Stimulated activated CD4-positive, alpha-beta T cell treated with anti-CD3 and anti-CD28 coated beads, Interleukin-1b, Interleukin-23, amount 100 ng/mL, for 24 hours (primary cell): ENCODE data around the gene FOCAD.
"Not testable (repeated sequence)": the region's sequence is repeated elsewhere in the genome, so short reads cannot be mapped to it uniquely, and the experiment has no call there.

Source experiments
- DNase-seq, 4 experiments: peaks; one replicate each; pipeline ENCODE4 v3.0.0-alpha.2; 2020; ENCODE audit warnings: low read depth in 4 of 4, low spot score in 1 of 4

FOCAD gene, protein sequence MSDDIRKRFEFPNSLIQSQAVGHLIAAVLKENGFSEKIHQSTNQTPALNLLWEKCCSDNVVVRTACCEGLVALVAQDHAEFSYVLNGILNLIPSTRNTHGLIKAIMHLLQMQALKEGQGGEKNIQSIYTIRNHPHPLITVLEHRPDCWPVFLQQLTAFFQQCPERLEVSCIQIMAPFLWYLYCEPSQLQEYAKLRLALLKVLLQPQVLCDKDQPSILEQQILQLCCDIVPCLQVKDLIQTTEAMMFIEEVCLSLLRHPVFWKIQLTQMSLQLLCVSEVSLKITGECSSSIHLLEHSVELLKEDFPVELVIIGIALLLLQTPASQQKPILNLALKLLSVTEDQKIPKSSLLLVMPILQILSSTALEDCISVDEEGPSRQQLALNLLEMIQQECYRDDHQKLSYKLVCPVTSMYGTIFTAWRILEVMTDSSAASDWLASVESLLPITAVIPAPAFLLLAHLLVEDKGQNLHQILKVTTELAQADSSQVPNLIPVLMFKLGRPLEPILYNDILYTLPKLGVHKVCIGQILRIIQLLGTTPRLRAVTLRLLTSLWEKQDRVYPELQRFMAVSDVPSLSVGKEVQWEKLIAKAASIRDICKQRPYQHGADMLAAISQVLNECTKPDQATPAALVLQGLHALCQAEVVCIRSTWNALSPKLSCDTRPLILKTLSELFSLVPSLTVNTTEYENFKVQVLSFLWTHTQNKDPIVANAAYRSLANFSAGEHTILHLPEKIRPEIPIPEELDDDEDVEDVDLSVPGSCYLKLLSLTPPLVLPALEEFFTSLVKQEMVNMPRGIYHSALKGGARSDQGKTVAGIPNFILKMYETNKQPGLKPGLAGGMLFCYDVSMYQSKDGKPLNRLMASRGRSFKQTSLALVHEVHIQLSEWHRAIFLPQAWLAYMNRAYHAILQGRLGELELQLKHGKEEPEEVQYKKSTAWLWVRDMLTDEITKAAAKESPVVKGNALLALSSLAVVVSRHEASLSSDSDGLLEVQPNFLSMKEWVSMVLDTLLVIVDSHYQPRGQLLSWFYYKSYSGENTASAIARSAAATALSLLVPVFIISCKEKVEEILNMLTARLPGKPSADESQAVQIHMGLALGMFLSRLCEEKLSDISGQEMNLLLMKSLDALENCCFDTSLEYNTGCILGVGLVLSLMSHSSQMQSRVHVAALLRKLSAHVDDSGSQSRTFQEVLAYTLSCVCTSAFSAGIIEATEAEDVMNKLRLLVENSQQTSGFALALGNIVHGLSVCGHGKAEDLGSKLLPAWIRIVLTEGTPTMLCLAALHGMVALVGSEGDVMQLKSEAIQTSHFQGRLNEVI (N-terminal part only)

DNA sequence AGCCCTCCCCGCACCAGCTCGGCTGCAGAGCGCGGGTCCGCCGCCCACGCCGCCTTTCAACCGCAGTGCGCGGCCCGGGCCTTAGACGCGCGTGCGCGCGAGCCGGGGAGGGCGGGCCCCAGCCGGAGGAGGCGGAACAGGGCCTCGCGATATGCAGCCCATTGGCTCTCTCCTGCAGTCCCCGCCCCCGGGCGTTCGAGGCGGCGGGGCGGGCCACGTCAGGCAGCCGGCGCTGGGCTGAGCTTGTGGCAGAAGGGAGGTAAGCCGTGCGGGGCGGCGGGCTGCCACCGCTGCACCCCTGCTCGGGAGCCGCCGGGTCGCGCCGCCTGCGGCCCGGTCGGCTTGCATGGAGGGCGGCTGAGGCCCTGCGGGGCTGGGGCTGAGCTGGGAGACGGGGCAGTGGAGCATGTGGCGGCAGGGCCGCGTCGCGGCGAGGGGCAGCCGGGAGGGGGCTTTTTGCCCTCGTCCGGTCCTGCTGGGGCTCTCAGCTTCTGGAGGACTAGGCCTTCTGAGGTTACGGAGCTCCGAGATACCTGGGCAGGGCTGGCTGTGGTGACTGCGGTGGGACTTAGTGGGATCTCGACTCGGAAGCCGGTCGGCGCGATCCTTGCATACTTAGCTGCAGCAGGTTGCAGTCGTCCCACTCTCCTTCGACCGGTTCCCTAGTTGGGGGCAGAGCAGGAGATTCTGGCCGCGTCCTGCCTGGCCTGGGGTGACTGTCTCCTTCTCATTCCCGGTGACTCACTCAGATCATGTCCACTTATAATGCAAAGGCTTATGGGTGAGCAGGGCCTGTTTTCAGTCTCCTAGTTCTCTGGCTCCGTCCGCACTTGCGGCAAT lies at the start of gene FOCAD:
Gene FOCAD (plus strand): TSS at position 225 of the 840 bp plus-strand sequence. CDS start 31,095 bp downstream, outside the sequence.
- DNase-seq = peak; percentile 84 to 94 (median 93)

DNA sequence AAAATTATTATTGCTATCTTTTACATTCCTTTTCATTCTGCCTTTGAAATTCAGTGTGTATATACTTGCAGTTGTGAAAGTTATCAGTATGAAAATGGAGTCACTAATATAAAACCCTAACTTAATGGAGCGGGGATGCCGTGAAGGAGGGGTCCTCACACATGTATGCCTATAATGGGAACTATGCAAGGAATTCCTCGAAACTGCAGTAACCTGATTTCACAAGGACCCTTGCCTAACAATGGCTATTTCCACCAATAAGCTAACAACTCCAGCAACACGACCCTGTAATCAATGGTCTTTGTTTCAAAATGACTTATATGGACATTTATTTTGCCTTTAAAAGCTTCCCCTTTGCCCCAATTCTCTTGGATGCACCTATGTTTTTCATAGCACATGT lies 49.2 kb upstream of the FOCAD start:
- no peak for DNase-seq

DNA sequence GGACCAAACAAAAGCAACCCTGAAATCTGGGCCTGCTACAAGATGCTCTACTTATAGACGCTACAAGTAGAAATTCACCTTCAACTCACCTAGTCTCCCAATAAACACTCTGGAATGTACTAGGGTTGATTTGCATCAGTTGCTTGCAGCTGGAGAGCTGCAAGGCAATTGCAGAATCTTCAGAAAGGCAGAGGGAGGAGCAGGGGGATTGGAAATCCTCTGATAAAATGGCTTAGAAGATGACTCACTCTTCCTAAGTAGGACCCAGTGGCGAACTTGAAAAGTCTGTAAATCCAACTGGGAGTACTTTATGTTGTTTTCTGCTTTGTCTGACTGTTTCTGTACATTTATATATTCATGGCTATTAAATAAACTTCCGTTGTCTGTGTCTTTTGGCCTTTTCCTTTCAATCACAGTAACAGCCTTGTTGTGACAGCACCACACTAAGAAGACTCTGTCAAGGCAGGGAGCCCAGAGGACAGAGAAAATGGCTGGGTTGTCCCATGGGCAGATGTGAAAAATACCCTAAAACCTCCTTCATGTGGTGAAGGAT lies 47.1 kb upstream of the FOCAD start:
- DNase-seq = no peak

DNA sequence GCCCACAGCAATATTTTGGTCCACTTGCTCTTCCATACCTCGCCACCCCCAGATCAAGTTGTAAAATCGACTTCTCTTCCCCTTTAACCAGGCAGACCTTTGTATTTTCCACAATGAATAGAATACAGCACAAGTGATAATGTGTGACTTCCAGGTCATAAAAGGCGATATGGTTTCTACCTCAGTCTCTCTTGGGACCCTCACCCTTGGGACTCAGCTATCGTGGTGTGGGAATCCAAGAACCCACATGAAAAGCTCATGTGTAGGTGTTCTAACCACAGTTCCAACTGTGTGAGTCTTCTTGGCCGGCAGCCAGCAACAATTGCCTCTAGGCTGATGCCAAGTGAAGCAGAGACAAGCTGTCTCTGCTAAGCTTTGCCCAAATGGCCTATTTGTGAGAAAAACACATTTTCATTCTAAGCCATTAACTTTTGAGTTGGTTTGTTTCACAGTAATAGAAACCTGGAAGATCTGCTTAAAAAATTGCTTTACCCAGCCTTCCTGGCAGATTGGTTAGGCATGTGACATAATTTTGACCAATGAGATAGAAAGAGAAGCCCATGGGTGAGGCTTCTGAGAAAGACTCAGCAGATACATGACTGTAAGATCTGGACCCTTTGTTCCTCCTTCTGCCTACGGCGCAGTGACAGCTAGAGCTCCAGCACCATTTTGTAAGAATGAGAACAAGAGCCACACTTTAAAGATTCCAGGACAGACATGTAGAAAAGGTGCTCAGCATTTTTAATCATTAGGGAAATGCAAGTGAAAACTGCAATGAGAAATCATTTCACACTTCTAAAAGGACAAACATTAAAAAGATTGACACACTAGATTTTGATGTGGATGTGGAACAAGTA lies 43.5 kb upstream of the FOCAD start:
- DNase-seq = peak; percentile 42 to 69 (median 56)

DNA sequence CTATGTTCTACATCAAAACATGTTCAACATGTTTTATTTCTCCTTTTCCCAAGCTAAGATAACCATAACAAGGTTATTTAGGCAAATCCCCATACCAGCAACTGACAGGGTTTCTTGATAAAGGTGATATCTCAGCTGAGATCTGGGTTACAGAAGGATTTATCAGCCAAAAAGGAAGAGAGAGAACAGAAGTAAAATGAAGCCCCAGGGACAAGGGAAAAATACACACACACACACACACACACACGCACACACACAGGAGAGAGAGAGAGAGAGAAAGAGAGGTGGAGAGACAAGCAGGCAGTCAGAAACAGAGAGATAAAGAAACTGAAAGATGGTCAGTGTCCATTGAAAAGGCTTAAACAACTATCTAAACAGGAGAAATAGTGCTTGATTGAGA lies 42.0 kb upstream of the FOCAD start:
- DNase-seq = no peak

DNA sequence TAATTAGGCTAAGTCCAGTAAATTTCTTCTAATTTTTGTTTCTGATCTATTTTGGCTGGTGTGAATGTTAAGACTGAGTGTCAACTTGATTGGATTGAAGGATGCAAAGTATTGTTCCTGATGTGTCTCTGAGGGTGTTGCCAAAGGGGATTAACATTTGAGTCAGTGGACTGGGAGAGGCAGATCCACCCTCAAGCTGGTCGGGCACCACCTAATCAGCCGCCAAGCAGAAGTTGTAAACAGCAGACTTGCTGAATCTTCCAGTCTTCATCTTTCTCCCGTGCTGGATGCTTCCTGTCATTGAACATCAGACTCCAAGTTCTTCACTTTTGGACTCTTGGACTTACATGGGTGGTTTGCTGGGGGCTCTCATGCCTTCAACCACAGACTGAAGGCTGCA lies 40.4 kb upstream of the FOCAD start:
- no peak for DNase-seq

DNA sequence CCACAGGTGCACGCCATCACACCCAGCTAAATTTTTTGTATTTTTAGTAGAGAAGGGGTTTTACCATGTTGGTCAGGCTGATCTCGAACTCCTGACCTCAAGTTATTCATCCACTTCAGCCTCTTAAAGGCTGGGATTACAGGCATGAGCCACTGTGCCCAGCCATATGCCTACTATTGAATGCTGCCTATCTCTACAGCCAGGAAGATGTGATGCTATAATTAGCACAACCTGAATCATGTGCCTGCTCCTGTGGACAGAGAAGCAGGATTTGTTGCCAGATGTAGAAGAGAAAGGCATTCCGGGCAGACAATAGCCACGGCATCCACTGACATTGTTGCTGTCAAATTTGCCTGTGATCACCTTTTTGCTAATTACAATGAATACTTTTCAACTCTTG lies 37.4 kb upstream of the FOCAD start:
- DNase-seq = no peak

DNA sequence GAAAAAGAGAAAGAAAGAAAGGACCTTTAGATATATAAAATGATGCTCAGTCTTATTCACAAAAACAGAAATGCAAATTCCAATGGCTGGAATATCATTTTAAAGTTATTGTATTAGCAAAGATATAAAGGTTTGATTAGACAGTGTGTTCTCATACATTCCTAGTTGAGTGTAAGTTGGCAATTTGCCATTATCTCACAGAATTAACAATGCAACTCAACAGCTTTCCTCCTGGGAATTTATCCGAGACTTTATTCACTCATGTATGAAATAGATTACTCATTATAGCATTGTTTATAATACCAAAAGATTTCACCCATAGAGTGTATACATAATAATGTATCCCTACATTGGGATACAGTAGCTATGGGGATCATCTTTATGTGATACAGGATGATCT lies 34.7 kb upstream of the FOCAD start:
- DNase-seq = no peak

DNA sequence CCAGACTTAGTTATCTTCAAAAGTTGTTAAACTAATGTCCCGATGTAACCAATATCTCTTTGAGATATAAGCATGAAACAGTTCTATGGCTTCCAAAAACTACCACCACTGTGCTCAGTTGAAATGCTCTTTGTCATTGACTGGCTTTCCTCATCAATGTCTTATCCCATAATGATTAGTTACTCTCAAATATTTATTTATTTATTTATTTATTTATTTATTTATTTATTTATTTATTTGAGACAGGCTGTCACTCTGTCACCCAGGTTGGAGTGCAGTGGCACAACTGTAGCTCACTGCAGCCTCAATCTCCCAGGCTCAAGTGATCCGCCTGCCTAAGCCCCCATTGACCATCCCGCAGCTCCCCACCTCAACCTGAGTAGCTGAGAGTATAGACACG lies 33.7 kb upstream of the FOCAD start:
- DNase-seq = no peak

DNA sequence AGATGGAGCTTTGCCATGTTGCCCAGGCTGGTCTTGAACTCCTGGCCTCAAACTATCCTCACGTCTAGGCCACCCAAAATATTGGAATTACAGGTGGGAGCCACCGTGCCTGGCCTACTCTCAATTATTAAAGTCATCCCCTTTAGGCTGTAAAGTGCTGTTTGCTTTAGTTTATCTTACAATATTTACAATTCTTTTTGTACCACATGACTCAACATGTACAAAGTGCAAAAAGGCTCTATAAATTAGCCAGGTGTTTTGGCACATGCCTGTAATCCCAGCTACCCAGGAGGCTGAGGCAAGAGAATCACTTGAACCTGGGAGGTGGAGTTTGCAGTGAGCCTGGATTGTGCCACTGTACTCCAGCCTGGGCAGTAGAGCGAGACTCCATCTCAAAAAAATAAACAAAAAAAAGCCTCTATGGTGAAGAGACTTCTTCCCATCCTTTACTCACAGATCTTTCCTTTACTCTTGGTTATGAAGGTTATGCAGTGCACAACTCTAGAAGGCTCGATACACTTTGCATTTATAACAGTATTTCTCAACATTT lies 33.2 kb upstream of the FOCAD start:
- DNase-seq = no peak

DNA sequence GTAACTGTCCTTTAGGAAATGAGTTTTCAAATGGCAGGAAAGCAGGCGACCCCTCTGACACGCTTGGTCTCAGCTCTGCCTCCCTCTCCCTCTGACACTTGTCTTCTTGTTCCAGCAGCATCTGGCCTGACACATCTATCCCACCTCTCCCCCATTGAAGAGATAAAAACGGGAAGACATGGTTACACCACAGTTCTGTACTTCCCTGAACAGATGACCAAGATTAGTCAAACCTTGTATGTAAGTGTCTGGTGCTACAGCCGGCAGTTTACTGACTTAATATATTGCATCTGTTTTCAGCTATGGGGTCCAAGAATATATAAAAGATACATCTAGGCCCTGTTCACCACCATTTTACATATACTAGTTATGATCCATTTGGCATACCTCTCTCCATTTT lies 32.1 kb upstream of the FOCAD start:
- DNase-seq = no peak

DNA sequence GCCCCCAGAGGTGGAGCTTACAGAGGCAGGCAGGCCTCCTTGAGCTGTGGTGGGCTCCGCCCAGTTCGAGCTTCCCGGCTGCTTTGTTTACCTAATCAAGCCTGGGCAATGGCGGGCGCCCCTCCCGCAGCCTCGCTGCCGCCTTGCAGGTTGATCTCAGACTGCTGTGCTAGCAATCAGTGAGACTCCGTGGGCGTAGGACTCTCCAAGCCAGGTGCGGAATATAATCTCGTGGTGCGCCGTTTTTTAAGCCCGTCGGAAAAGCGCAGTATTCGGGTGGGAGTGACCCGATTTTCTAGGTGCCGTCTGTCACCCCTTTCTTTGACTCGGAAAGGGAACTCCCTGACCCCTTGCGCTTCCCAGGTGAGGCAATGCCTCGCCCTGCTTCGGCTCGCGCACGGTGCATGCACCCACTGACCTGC lies 25.8 kb upstream of the FOCAD start:
- not testable (repeated sequence) for DNase-seq

DNA sequence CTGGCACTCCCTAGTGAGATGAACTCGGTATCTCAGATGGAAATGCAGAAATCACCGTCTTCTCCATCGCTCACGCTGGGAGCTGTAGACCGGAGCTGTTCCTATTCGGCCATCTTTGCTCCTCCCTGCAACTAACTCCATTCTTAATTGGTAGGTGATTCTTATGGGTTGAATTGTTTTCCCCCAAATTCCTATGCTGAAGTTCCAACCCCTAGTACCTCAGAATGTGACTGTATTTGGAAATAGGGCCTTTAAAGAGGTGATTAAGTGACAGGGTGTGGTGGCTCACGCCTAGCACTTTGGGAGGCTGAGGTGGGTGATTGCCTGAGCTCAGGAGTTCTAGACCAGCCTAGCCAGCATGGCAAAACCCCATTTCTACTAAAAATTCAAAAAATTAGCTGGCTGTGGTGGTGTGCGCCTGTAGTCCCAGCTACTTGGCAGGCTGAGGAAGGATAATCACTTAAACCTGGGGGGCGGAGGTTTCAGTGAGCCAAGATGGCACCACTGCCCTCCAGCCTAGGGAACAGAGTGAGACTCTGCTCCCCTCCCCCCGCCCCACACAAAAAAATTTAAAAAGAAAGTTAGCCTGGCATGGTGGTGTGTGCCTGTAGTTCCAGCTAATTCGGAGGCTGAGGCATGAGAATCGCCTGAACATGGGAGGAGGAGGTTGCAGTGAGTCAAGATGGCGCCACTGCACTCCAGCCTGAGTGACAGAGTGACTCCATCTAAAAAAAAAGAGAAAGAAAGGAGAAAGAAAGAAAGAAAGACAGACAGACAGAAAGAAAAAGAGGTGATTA lies 25.2 kb upstream of the FOCAD start:
- no peak for DNase-seq

DNA sequence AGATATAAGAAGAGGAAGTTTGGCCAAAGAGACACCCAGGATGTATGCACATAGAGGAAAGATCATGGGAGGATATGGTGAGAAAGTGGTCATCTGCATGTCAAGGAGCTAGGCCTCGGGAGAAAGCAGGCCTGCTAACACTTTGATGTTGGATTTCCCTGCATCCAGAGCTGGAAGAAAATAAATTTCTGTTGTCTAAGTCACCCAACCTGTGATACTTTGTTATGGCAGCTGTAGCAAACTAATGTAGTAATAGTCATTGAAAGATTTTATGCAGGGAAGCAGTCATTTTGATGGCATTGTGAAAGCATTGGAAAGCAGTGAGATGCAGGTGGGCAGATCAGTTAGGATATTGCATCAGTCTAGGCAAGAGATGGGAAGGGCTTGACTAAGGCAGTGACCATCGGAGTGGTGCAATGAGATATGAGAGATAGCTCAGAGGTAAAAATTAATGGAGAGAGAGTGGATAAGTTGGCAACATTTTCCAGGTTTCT lies 24.5 kb upstream of the FOCAD start:
- no peak for DNase-seq

DNA sequence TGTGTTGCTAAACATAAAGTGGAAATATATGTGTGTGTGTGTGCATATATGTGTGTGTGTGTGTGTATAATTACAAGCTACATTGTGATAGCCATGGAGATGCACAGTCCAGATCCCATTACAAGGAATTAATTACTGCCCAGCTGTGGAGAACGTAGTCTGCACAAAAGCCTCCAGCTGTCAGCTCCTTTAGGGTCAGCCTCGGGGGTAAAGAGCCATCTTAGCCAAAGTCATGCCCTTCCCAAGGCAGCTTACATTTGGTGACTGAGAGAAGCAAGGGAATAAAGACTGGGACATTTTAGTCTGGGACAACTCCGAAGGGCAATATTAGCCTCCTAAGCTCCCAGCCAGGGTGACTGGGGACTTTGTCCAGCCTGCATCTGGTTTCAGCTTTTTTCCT lies 21.9 kb upstream of the FOCAD start:
- DNase-seq = no peak

DNA sequence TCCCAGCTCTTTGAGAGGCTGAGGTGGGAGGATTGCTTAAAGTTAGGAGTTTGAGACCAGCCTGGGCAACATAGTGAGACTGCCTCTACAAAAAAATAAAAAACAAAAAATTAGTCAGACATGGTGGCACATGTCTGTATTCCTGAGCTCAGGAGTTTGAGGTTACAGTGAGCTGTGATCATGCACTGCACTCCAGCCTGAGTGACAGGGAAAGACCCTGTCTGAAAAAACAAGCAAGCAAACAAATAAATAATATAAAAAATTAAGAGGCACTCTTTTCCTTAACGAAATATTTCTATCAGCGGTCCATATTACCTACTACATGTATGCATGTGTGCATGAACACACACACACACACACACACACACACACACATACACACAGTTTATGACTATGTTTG lies 20.9 kb upstream of the FOCAD start:
- DNase-seq = no peak

DNA sequence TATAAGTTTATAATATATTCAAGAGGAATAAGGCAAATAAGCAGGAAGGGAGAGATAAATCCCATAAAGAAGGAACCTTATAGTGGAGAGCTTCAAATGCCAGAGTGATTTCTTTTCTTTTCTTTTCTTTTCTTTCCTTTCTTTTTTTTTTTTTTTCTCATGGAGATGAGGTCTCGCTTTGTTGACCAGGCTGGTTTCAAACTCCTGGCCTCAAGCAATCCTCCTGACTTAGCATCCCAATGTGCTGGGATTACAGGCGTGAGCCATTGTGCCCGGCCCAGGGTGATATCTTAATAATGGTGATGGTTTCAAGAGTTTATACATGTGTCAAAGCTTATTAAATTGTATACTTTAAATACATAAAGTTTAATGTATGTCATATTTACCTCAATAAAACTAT lies 19.6 kb upstream of the FOCAD start:
- DNase-seq = no peak

DNA sequence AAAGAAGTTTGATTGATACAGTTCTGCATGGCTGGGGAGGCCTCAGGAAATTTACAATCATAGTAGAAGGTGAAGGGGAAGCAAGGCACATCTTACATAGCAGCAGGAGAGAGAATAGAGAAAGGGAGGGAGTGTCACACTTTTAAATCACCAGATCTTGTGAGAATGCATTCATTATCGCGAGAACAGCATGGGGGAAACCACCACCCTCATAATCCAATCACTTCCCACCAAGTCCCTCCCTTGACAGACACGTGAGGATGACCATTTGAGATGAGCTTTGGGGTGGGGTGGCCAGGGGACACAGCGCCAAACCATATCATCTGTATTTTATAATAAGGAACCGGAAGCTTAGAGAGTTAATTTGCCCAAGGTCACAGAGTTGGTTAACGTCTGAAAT lies 13.7 kb upstream of the FOCAD start:
- DNase-seq = no peak
